Panc1 (cell line): ENCODE measurements around the gene NUAK2.

Source experiments
- CTCF ChIP-seq: fragments of 450-650 bp; IDR thresholded peaks from 2 replicates; pipeline ENCODE4 v1.5.1; 2017; ENCODE audit warnings: mild to moderate bottlenecking
- POLR2AphosphoS5 ChIP-seq: IDR thresholded peaks from 2 replicates; pipeline ENCODE4 v1.6.1; 2012; ENCODE audit warnings: mild to moderate bottlenecking, low read depth, low read length, moderate library complexity
- REST ChIP-seq, 2 experiments: IDR thresholded peaks; 2 replicates each; pipeline ENCODE4 v1.6.1; 2011 to 2012; ENCODE audit warnings: low read depth in 2 of 2, control low read depth in 1 of 2, low read length in 1 of 2, mild to moderate bottlenecking in 1 of 2, moderate library complexity in 1 of 2; ENCODE audit not compliant: insufficient read depth in 1 of 2
- SIN3A ChIP-seq: IDR thresholded peaks from 2 replicates; pipeline ENCODE4 v1.6.1; 2012; ENCODE audit warnings: low read depth, mild to moderate bottlenecking, low read length, moderate library complexity, borderline replicate concordance; ENCODE audit not compliant: insufficient read depth
- TCF7L2 ChIP-seq: IDR thresholded peaks from 2 replicates; pipeline ENCODE4 v1.6.1; 2011; ENCODE audit warnings: mild to moderate bottlenecking, low read depth, low read length, inconsistent platforms

- TF ChIP-seq CTCF (no peak), REST (IDR thresholded peaks at IDR 0.05; ENCODE audit: insufficient read depth in 1 of 2, low read depth in 2 of 2, low read length in 1 of 2) (no peak), POLR2AphosphoS5 (no peak), SIN3A (no peak), TCF7L2 (no peak)
These were observed 60.4 kb downstream of the NUAK2 start for GRCh38 chr1:205260948-205261732.
